Activated naive CD4-positive, alpha-beta T cell treated with anti-CD3 and anti-CD28 coated beads, Interleukin-2, amount 10 ng/mL, durations not matched to agents 7 days and 5 days (primary cell): Measurements from ENCODE around the gene SERPINA1.

Experiments
- CTCF ChIA-PET: fragments of 350-600 bp; sonication (Branson Sonifier 250); formaldehyde crosslinking; loops from one replicate; lab custom pipeline; 2021; ENCODE audit warnings: antibody characterized with exemption; lab: Charles Lee
- DNase-seq: peaks from one replicate; pipeline ENCODE4 v3.0.0-alpha.2; 2020
- H3K27ac Mint-ChIP-seq: one replicate; pipeline ENCODE4 v1.8.0; 2021; ENCODE audit warnings: mild to moderate bottlenecking, moderate library complexity, mixed read lengths
- H3K27me3 Mint-ChIP-seq: one replicate; pipeline ENCODE4 v1.8.0; 2021; ENCODE audit warnings: mild to moderate bottlenecking, mixed read lengths
- H3K36me3 Mint-ChIP-seq: one replicate; pipeline ENCODE4 v1.8.0; 2021; ENCODE audit warnings: mixed read lengths
- H3K4me1 Mint-ChIP-seq: one replicate; pipeline ENCODE4 v1.8.0; 2021; ENCODE audit warnings: mixed read lengths
- H3K4me3 Mint-ChIP-seq: one replicate; pipeline ENCODE4 v1.8.0; 2021; ENCODE audit warnings: mild to moderate bottlenecking, moderate library complexity, mixed read lengths
- H3K9me3 Mint-ChIP-seq: one replicate; pipeline ENCODE4 v1.8.0; 2021; ENCODE audit warnings: mixed read lengths

SERPINA1 gene

GRCh38 chr14:94382716-94383596, 5.4 kb downstream of the SERPINA1 start:
- Mint-ChIP-seq H3K27me3 (peaks cover 4% of the 10 kb centered on the region), H3K27ac (no peak overlapping the region), H3K36me3 (no peaks in the 10 kb centered on the region), H3K4me3 (no peak overlapping the region), H3K4me1 (no peaks in the 10 kb centered on the region), H3K9me3 (no peaks in the 10 kb centered on the region)
- CTCF ChIA-PET: no interaction called here
- no peak for DNase-seq

GRCh38 chr14:94382099-94382715, 6.2 kb downstream of the SERPINA1 start:
- Mint-ChIP-seq H3K27me3 (peaks cover 4% of the 10 kb centered on the region), H3K36me3 (no peaks in the 10 kb centered on the region), H3K9me3 (no peaks in the 10 kb centered on the region), H3K4me3 (no peak overlapping the region), H3K4me1 (no peaks in the 10 kb centered on the region), H3K27ac (no peak overlapping the region)
- CTCF ChIA-PET: no interaction called here
- no peak for DNase-seq

GRCh38 chr14:94381149-94382030, 7.0 kb downstream of the SERPINA1 start:
- no peak overlapping the region for H3K27ac Mint-ChIP-seq
- H3K9me3 Mint-ChIP-seq: no peaks in the 10 kb centered on the region
- H3K36me3 Mint-ChIP-seq: no peaks in the 10 kb centered on the region
- H3K4me1 Mint-ChIP-seq: no peaks in the 10 kb centered on the region
- H3K27me3 Mint-ChIP-seq: peaks cover 4% of the 10 kb centered on the region
- CTCF ChIA-PET: interaction anchor here (1.3 kb wide), 1 partner anchor 105 kb away, joined by 4 read pairs; no protein-coding TSS in a partner anchor
- no peak for DNase-seq
- no peak overlapping the region for H3K4me3 Mint-ChIP-seq

GRCh38 chr14:94380225-94381148, 7.9 kb downstream of the SERPINA1 start:
- Mint-ChIP-seq H3K36me3 (no peaks in the 10 kb centered on the region), H3K4me1 (no peaks in the 10 kb centered on the region), H3K27ac (no peak overlapping the region), H3K9me3 (no peaks in the 10 kb centered on the region), H3K27me3 (peaks cover 4% of the 10 kb centered on the region), H3K4me3 (no peak overlapping the region)
- no peak for DNase-seq
- CTCF ChIA-PET: interaction anchor here (1.2 to 1.3 kb wide), 2 partner anchors 106 kb away, joined by 3 to 4 read pairs; no protein-coding TSS in a partner anchor

- Mint-ChIP-seq H3K4me1 (no peaks in the 10 kb centered on the region), H3K27me3 (peaks cover 4% of the 10 kb centered on the region), H3K9me3 (no peaks in the 10 kb centered on the region), H3K27ac (no peak overlapping the region), H3K4me3 (no peak overlapping the region), H3K36me3 (no peaks in the 10 kb centered on the region)
- CTCF ChIA-PET: interaction anchor here (1.2 kb wide), 1 partner anchor 107 kb away, joined by 3 read pairs; no protein-coding TSS in a partner anchor
- DNase-seq: no peak
Measured at GRCh38 chr14:94379291-94380224, 8.8 kb downstream of the SERPINA1 start.

- CTCF ChIA-PET: interaction anchor here (1.2 kb wide), 1 partner anchor 108 kb away, joined by 3 read pairs; no protein-coding TSS in a partner anchor
- Mint-ChIP-seq H3K36me3 (no peaks in the 10 kb centered on the region), H3K4me3 (no peak overlapping the region), H3K27ac (no peak overlapping the region), H3K9me3 (no peaks in the 10 kb centered on the region), H3K27me3 (peaks cover 4% of the 10 kb centered on the region), H3K4me1 (no peaks in the 10 kb centered on the region)
- DNase-seq: no peak
Measured at GRCh38 chr14:94378527-94379290, 9.7 kb downstream of the SERPINA1 start.

GRCh38 chr14:94377866-94378470, 10.4 kb downstream of the SERPINA1 start:
- Mint-ChIP-seq H3K4me1 (no peaks in the 10 kb centered on the region), H3K4me3 (no peak overlapping the region), H3K9me3 (no peaks in the 10 kb centered on the region), H3K27ac (no peak overlapping the region), H3K36me3 (no peaks in the 10 kb centered on the region), H3K27me3 (peaks cover 4% of the 10 kb centered on the region)
- CTCF ChIA-PET: no interaction called here
- DNase-seq: no peak

GRCh38 chr14:94376976-94377865, 11.2 kb downstream of the SERPINA1 start:
- Mint-ChIP-seq H3K27ac (no peak overlapping the region), H3K27me3 (peaks cover 4% of the 10 kb centered on the region), H3K36me3 (no peaks in the 10 kb centered on the region), H3K9me3 (no peaks in the 10 kb centered on the region), H3K4me1 (no peaks in the 10 kb centered on the region), H3K4me3 (no peak overlapping the region)
- CTCF ChIA-PET: no interaction called here
- DNase-seq: no peak

GRCh38 chr14:94376108-94376975, 12.1 kb downstream of the SERPINA1 start:
- Mint-ChIP-seq H3K27ac (no peak overlapping the region), H3K4me3 (no peak overlapping the region), H3K36me3 (no peaks in the 10 kb centered on the region), H3K9me3 (no peaks in the 10 kb centered on the region), H3K27me3 (peaks cover 4% of the 10 kb centered on the region), H3K4me1 (no peaks in the 10 kb centered on the region)
- DNase-seq: no peak
- CTCF ChIA-PET: no interaction called here

GRCh38 chr14:94375552-94376107, 12.8 kb downstream of the SERPINA1 start:
- Mint-ChIP-seq H3K36me3 (no peaks in the 10 kb centered on the region), H3K9me3 (no peaks in the 10 kb centered on the region), H3K27me3 (peaks cover 4% of the 10 kb centered on the region), H3K4me1 (no peaks in the 10 kb centered on the region), H3K4me3 (no peak overlapping the region), H3K27ac (no peak overlapping the region)
- CTCF ChIA-PET: no interaction called here
- no peak for DNase-seq
